NCI-H345 treated with DMSO at 0.1 percent for 48 hours (cell line): Measurements from ENCODE around the gene JPH3.
"Not testable (repeated sequence)": the region's sequence is repeated elsewhere in the genome, so short reads cannot be mapped to it uniquely, and the experiment has no call there.

Experiments
- DNase-seq: peaks from one replicate; lab custom pipeline; 2025; ENCODE audit not compliant: unreplicated experiment; lab: John Stamatoyannopoulos, UW

Gene JPH3

GRCh38 chr16:87572959-87573358, 29.3 kb upstream of the JPH3 start:
- no peak for DNase-seq

GRCh38 chr16:87575027-87575804, 27.1 kb upstream of the JPH3 start:
- DNase-seq: no peak

GRCh38 chr16:87576171-87576570, 26.1 kb upstream of the JPH3 start:
- no peak for DNase-seq

- DNase-seq: not testable (repeated sequence)
Measured at GRCh38 chr16:87578142-87578930, 24.0 kb upstream of the JPH3 start.

- DNase-seq: no peak
Measured at GRCh38 chr16:87579691-87580090, 22.6 kb upstream of the JPH3 start.

- DNase-seq: no peak
Measured at GRCh38 chr16:87580855-87581261, 21.4 kb upstream of the JPH3 start.

DNA sequence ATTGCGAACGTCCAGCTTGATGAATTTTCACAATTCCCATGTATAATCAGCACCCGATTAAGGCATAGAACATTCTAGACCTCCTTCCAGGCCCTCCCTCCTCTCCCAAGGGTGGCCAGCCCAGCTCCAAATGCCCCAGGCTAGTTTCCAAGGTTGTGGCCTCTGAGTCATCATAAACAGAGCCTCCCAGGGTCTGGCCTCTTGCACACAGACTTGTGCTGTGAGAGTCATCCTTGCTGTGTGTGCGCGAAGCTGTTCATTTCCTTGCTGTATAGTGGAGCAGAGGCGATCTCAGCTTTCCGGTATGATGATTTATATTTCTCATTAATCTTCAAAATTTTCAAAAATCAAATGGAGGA, 20.5 kb upstream of the JPH3 start:
- no peak for DNase-seq

GRCh38 chr16:87582216-87582965, 19.9 kb upstream of the JPH3 start:
- DNase-seq: no peak

- no peak for DNase-seq
Measured at GRCh38 chr16:87582966-87583325, 19.4 kb upstream of the JPH3 start.

GRCh38 chr16:87583453-87584131, 18.7 kb upstream of the JPH3 start:
- DNase-seq: no peak

GRCh38 chr16:87584271-87584670, 18.0 kb upstream of the JPH3 start:
- no peak for DNase-seq

GRCh38 chr16:87584975-87585374, 17.3 kb upstream of the JPH3 start:
- no peak for DNase-seq

DNA sequence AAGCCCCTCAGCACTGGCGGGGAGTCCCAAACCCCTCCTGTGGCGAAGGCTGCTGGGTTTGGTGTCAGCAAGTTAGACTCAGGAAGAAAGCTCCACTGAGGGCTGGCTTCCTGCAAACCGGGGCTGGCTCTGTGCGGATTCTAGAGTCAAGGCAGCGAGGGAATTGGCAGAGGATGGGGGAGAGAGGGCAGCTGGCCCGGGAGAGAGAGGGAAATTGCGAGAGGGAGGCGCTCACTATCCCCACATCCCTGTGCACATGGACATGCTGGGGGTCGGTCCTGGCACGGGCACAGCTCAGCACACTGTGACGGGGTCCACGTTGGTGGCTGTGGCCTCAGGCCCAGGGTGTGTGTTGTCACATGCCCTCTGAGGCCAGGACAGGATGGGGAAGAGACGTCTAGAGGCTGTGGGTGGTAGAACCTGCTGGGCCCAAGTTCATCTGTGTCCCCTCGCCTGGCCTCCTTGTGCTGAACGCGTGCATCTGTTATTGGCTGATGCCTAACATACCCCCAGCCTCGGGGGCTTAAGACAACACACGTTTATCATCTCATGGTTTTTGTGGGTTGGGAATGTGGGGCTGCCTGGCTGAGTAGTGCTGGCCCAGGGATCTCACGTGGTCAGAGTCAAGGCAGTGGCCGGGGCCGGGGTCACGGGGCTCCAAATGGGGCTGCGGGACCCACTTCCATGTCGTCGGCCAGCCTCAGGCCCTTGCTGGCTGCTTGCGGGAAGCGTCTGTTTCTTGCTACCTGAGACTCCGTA, 16.7 kb upstream of the JPH3 start:
- DNase-seq: no peak

DNA sequence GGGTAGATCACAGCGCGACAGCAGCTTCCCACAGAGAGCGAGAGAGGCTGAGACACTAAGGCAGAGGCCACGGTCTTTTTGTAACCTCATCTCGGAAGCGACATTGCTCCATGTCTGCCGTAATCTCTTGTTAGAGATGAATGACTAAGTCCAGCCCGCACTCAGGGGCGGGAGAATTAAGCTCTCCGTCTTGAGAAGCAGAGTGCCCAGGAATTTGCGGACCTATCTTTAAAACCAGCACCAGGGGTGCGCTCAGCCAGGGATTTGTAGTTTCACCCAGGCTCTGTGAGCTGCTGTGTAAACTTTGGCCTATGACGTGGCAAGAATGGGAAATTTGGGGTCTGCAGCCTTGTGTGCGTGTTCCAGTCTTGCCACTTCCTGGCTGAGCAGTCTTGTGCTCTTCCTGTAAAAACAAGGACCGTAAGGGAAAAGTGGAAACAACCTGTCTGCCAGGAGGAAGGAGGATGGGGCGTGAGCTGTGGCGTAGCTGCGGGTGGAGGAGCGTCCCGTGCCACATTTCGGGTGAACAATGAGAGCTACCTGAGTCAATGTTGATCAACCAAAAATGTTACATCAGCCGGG, 16.0 kb upstream of the JPH3 start:
- DNase-seq: no peak

DNA sequence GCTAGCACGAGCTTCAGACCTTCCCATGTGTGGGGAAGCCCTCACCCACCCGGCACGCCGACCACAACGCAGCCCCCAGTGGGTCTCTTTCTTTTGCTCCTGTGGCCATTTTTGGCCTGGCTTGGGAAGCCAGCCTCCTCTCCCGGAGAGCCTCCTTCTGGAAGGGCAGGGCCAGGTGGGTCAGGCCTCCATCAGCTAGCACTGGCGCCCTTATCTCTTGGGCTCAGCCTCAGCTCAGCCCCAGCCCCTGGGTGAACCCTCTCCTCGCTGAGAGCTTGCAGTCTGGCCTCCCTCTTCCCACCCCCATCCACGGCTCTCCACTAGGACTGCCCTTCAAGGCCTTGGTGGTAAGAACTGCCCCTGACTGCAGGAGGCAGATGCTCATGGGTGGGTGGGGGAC, 14.7 kb upstream of the JPH3 start:
- no peak for DNase-seq

- DNase-seq: no peak
Measured at GRCh38 chr16:87592018-87592712, 10.1 kb upstream of the JPH3 start.

DNA sequence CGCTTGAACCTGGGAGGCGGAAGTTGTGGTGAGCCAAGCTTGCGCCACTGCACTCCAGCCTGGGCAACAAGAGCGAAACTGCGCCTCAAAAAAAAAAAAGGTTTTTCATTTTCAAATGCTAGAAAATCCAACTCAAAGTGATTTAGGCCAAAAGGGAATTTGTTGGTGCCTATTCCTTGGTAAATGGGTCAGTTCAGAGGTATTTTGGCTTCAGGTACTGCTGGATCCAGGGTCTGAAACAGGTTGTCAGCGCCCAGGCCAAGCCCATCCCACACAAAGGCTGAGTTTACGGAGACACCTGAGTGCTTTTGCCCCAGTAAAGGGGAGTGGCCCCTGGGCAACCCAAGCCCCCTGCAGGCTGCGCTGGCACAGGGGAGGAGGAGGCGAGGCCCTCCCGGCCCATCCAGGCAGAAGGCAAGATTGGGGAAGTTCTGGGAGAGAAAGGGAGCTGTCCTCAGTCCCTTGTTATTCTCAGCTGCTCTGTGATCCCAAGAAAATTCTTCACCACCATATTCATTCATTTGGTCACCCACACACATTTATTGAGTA, 8.5 kb upstream of the JPH3 start:
- no peak for DNase-seq

GRCh38 chr16:87595712-87596111, 6.6 kb upstream of the JPH3 start:
- no peak for DNase-seq

DNA sequence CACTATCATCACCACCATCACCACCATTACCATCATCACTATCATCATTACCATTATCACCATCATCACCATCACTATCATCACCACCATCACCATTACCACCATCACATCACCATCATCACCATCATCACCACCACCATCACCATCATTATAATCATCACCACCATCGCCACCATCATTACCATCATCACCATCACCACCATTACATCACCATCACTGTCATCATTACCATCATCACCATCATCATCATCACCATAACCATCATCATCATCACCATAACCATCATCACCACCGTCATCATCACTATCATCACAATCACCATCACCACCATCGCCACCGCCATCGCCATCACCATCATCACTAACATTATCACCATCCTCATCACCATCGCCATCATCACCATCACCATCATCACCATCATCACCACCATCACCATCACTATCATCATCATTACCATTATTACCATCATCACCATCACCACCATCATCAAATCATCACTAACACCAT, 4.9 kb upstream of the JPH3 start:
- DNase-seq: no peak
